ENCODE data around the gene CERS6. TPM values are rescaled to one million over a fixed set of nuclear protein-coding genes. Genes with fewer than 3 reads are reported as not detected.

CERS6 gene
- total and polyA plus RNA-seq, 2 of the 8 experiments (the other 6 are each of a cell fraction or from before 2014, with no cell fraction given): 6.8 to 28.2 TPM

- Histone ChIP-seq H3K79me2 (ENCODE audit: control insufficient read depth in 1 of 2, insufficient read depth in 2 of 2, low read length in 2 of 2) (no peaks in the 10 kb centered on the region), H3K27ac (ENCODE audit: low read depth, low read length) (no peak overlapping the region), H3K79me1 (ENCODE audit: low read depth, low read length) (no peaks in the 10 kb centered on the region), H3K23ac (ENCODE audit: insufficient read length) (no peak overlapping the region), H3K18ac (ENCODE audit: extremely low read depth, low read length) (no peak overlapping the region), H4K20me1 (replicated peaks in 1 of 2; ENCODE audit: control insufficient read depth in 1 of 2, insufficient read depth in 2 of 2, low read length in 2 of 2) (no peaks in the 10 kb centered on the region), H2BK15ac (ENCODE audit: low read length) (no peak overlapping the region), H4K8ac (ENCODE audit: extremely low read depth, insufficient read depth, low read length) (no peak overlapping the region), H4K5ac (ENCODE audit: insufficient read length, low read depth, low read length) (no peak overlapping the region), H3K23me2 (ENCODE audit: low read depth, low read length) (no peaks in the 10 kb centered on the region), H3K4me1 (replicated peaks in 1 of 4; ENCODE audit: control insufficient read depth in 3 of 4, insufficient read depth in 4 of 4, low read length in 3 of 4) (peaks cover 0 to 11% (median 5%) of the 10 kb centered on the region in 4 experiments; a peak in 3 of 7 replicates), H4K91ac (replicated peaks; ENCODE audit: insufficient read length, low read length) (no peak overlapping the region), H3K4me3 (ENCODE audit: extremely low read depth in 1 of 4, insufficient read depth in 2 of 4, low read depth in 3 of 4, low read length in 4 of 4) (no peak overlapping the region), H3K14ac (ENCODE audit: insufficient read length) (no peak overlapping the region), H2BK12ac (ENCODE audit: low read depth, low read length) (no peak overlapping the region), H2AFZ (ENCODE audit: low read length) (no peak overlapping the region), H3K27me3 (replicated peaks in 1 of 4; ENCODE audit: control insufficient read depth in 3 of 4, extremely low read depth in 1 of 4, insufficient read depth in 3 of 4, low read length in 3 of 4) (no peaks in the 10 kb centered on the region), H3K4ac (replicated peaks; ENCODE audit: insufficient read length, low read depth, low read length) (no peak overlapping the region), H3K9me3 (ENCODE audit: insufficient read depth in 2 of 2, low read depth in 1 of 2, low read length in 1 of 2) (no peaks in the 10 kb centered on the region), H3K4me2 (ENCODE audit: insufficient read depth in 1 of 2, low read depth in 2 of 2, low read length in 2 of 2) (no peak overlapping the region), H3K56ac (replicated peaks; ENCODE audit: insufficient read length, low read depth, low read length) (no peak overlapping the region), H2BK120ac (replicated peaks; ENCODE audit: low read depth, low read length) (no peak overlapping the region), H2BK20ac (ENCODE audit: low read length) (no peak overlapping the region), H2BK5ac (ENCODE audit: low read depth, low read length) (no peak overlapping the region; the same call in 1 of the 2 replicates), H3K9ac (replicated peaks in 1 of 4; ENCODE audit: extremely low read depth in 1 of 4, low read depth in 3 of 4, low read length in 3 of 4) (no peak overlapping the region), H3K36me3 (ENCODE audit: control insufficient read depth in 2 of 4, insufficient read depth in 4 of 4, low read length in 3 of 4) (no peaks in the 10 kb centered on the region), H2AK5ac (ENCODE audit: low read depth, low read length) (no peak overlapping the region)
- DNase-seq (ENCODE audit: low read depth in 1 of 2, low spot score in 2 of 2) (no peak), FAIRE-seq (no peak)
- ChIA-PET POLR2A (ENCODE audit: partially characterized antibody) (no interaction called here), CTCF (ENCODE audit: partially characterized antibody) (no interaction called here)
- 95% methylated on average over 7 of the region's 7 CpGs; no CpG with 5 or more reads in 1 of the 2 experiments for WGBS, 2 experiments (ENCODE audit: extremely low coverage in 1 of 2, insufficient coverage in 1 of 2, insufficient read length in 1 of 2, insufficient replicate concordance in 2 of 2, low coverage in 1 of 2, low lambda C conversion rate in 2 of 2, missing lambda C conversion rate in 1 of 2)
- TF ChIP-seq HDAC6 (IDR thresholded peaks at IDR 0.05; ENCODE audit: low read depth, low read length) (no peak), RBBP5 (IDR thresholded peaks at IDR 0.05; ENCODE audit: borderline replicate concordance, low read depth, low read length) (no peak), SIX5 (IDR thresholded peaks at IDR 0.05; ENCODE audit: low read depth, low read length) (no peak), NRF1 (IDR thresholded peaks at IDR 0.05; ENCODE audit: low read depth, low read length) (no peak), NANOG (IDR thresholded peaks at IDR 0.05; ENCODE audit: insufficient read depth, low read depth, low read length, poor library complexity, severe bottlenecking) (no peak), TCF12 (IDR thresholded peaks at IDR 0.05; ENCODE audit: low read depth, low read length) (no peak), KDM4A (IDR thresholded peaks at IDR 0.05; ENCODE audit: low read depth, low read length, severe bottlenecking) (no peak), CEBPB (IDR thresholded peaks at IDR 0.05; ENCODE audit: low read depth, low read length) (no peak), HDAC2 (IDR thresholded peaks at IDR 0.05; ENCODE audit: borderline replicate concordance in 1 of 2, low read depth in 2 of 2, low read length in 2 of 2) (no peak), POLR2A (IDR thresholded peaks at IDR 0.05; ENCODE audit: control extremely low read depth in 1 of 2, low read depth in 2 of 2, low read length in 2 of 2) (no peak), USF2 (IDR thresholded peaks at IDR 0.05; ENCODE audit: low read length) (no peak), EGR1 (IDR thresholded peaks at IDR 0.05; ENCODE audit: borderline replicate concordance, low read depth, low read length) (no peak), GABPA (IDR thresholded peaks at IDR 0.05; ENCODE audit: borderline replicate concordance, insufficient read depth, low read length) (no peak)
Observed at GRCh38 chr2:168805615-168806014, 349.5 kb downstream of the CERS6 start.
